GM21786 (cell line): ENCODE results near the gene CAMK1.
"Not testable (repeated sequence)": the region's sequence is repeated elsewhere in the genome, so short reads cannot be mapped to it uniquely, and the experiment has no call there.

ENCODE experiments used
- ATAC-seq: cut with Tn5 transposase; IDR thresholded peaks from one replicate; pipeline ENCODE4 v1.9.1; 2021; ENCODE audit not compliant: unreplicated experiment

Gene CAMK1

GRCh38 chr3:9776896-9777693 lies 7.3 kb upstream of the CAMK1 start:
- ATAC-seq = no peak

GRCh38 chr3:9771007-9771406 lies 1.3 kb upstream of the CAMK1 start:
- ATAC-seq = not testable (repeated sequence)

GRCh38 chr3:9770276-9770812 lies 597 bp upstream of the CAMK1 start:
- ATAC-seq = no peak

- ATAC-seq = no peak
These were observed 735 bp downstream of the CAMK1 start for GRCh38 chr3:9769012-9769411.

- ATAC-seq = no peak
These were observed 1.5 kb downstream of the CAMK1 start for GRCh38 chr3:9768141-9768775.

GRCh38 chr3:9767418-9767817 lies 2.3 kb downstream of the CAMK1 start:
- ATAC-seq = no peak

- no peak for ATAC-seq
These were observed 3.9 kb downstream of the CAMK1 start for GRCh38 chr3:9765865-9766264.

- ATAC-seq = no peak
These were observed 6.9 kb downstream of the CAMK1 start for GRCh38 chr3:9762871-9763270.

GRCh38 chr3:9761919-9762318 lies 7.8 kb downstream of the CAMK1 start:
- ATAC-seq = no peak

GRCh38 chr3:9760779-9761505 lies 8.8 kb downstream of the CAMK1 start:
- ATAC-seq = no peak

- ATAC-seq = no peak
These were observed 12.3 kb downstream of the CAMK1 start for GRCh38 chr3:9757427-9757826.

- ATAC-seq = no peak
These were observed 15.1 kb downstream of the CAMK1 start for GRCh38 chr3:9754678-9755077.

GRCh38 chr3:9750556-9751411 lies 19.0 kb downstream of the CAMK1 start:
- no peak for ATAC-seq

- peak; percentile 88 for ATAC-seq
These were observed 19.8 kb downstream of the CAMK1 start, which contains the start of gene OGG1 for GRCh38 chr3:9749645-9750555. Gene OGG1 (plus strand): TSS chr3:9749952. CDS start chr3:9750287, 335 bp downstream.

- no peak for ATAC-seq
These were observed 20.5 kb downstream of the CAMK1 start for GRCh38 chr3:9749296-9749644.

GRCh38 chr3:9748031-9748430 lies 21.7 kb downstream of the CAMK1 start:
- no peak for ATAC-seq

GRCh38 chr3:9747267-9747666 lies 22.5 kb downstream of the CAMK1 start:
- no peak for ATAC-seq

- no peak for ATAC-seq
These were observed 23.4 kb downstream of the CAMK1 start for GRCh38 chr3:9746330-9746729.

- no peak for ATAC-seq
These were observed 24.2 kb downstream of the CAMK1 start for GRCh38 chr3:9745521-9745920.

GRCh38 chr3:9744162-9744561 lies 25.6 kb downstream of the CAMK1 start:
- no peak for ATAC-seq
